GM21367 (cell line): ENCODE data around the gene CPD.
"Not testable (repeated sequence)": the region's sequence is repeated elsewhere in the genome, so short reads cannot be mapped to it uniquely, and the experiment has no call there.

Experiments used
- ATAC-seq: cut with Tn5 transposase; IDR thresholded peaks from one replicate; pipeline ENCODE4 v1.9.1; 2021; ENCODE audit not compliant: unreplicated experiment

Gene CPD

GRCh38 chr17:30378825-30379302 lies at the start of gene CPD:
Gene CPD (plus strand): TSS chr17:30378927. CDS start chr17:30378981, 54 bp downstream.
- no peak for ATAC-seq

- no peak for ATAC-seq
These were observed 46.6 kb upstream of the CPD start for GRCh38 chr17:30332057-30332542.

GRCh38 chr17:30333503-30334360 lies 45.0 kb upstream of the CPD start, which contains the start of gene TMIGD1:
Gene TMIGD1 (minus strand): TSS chr17:30334057. CDS start chr17:30332133, 1,924 bp downstream.
- no peak for ATAC-seq

- ATAC-seq, result no peak
These were observed 44.3 kb upstream of the CPD start for GRCh38 chr17:30334421-30334820.

- ATAC-seq, result no peak
These were observed 42.2 kb upstream of the CPD start for GRCh38 chr17:30336369-30337171.

DNA sequence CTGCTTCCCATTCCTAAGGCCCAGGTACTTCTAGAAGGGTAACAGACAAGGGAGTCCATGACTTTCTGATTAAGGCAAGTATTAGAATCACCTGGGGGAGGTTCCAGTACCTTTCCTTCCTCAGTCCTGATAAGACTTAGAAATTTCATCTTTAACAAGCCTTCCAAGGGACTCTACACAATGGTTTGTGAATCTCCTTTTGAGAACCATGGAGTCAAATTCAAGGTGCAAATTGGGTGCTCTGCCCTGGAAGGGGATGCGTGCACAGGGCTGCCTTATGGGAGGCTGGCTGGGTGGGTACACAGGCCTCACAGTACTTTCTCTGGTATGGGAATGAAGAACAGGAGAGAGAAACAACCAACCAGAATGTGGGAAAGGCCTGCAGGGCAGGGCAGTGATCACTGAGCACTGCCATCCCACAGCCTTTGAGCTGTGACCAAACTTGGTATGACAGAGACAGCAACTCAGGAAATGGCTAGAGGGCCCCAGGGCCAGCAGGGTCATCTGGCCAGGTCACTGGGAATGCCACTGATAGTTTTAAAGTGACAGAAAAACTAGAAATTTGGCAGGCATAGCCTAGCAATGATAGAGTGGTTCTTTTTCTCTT lies 41.2 kb upstream of the CPD start:
- no peak for ATAC-seq

GRCh38 chr17:30339086-30339485 lies 39.6 kb upstream of the CPD start:
- no peak for ATAC-seq

DNA sequence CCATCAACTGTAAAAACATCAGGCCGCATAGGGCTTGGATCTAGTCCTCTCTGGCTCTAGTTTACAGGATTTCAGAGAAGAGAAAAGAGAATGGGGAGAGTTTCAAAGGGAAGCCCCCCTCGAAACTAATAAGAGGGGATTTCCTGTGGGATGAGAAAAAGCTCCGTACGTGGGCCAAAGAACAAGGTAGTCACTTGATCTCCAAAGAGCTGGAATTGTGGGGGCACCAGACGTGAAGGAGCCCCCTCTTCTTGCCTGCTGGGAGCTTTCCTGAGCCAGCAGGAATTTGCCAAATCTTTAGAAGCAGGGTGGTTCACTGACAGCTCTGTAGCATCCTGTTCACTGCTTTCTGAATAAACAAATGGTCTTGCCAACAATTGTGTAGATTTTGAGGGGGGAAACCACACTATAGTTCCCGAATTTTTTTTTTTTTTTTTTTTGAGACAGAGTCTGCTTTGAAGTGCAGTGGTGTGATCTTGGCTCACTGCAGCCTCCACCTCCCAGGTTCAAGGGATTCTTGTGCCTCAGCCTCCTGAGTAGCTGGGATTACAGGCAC lies 37.8 kb upstream of the CPD start:
- ATAC-seq, result no peak

- ATAC-seq, result no peak
These were observed 37.0 kb upstream of the CPD start for GRCh38 chr17:30341703-30342249.

DNA sequence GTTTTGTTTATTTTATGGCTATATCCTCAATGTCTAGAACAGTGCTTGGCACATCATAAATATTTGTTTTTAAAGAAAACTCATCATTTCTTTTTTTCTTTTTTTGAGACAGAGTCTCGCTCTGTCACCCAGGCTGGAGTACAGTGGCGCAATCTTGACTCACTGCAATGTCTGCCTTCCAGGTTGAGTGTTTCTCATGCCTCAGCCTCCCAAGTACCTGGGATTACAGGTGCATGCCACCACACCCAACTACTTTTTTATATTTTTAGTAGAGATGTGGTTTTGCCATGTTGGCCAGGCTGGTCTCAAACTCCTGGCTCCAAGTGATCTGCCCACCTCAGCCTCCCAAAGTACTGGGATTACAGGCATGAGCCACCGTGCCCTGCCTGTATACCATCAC lies 35.5 kb upstream of the CPD start:
- ATAC-seq, result not testable (repeated sequence)

- ATAC-seq, result no peak
These were observed 34.9 kb upstream of the CPD start for GRCh38 chr17:30343796-30344195.

- no peak for ATAC-seq
These were observed 34.2 kb upstream of the CPD start for GRCh38 chr17:30344283-30345088.

GRCh38 chr17:30345089-30345433 lies 33.7 kb upstream of the CPD start:
- ATAC-seq, result no peak

DNA sequence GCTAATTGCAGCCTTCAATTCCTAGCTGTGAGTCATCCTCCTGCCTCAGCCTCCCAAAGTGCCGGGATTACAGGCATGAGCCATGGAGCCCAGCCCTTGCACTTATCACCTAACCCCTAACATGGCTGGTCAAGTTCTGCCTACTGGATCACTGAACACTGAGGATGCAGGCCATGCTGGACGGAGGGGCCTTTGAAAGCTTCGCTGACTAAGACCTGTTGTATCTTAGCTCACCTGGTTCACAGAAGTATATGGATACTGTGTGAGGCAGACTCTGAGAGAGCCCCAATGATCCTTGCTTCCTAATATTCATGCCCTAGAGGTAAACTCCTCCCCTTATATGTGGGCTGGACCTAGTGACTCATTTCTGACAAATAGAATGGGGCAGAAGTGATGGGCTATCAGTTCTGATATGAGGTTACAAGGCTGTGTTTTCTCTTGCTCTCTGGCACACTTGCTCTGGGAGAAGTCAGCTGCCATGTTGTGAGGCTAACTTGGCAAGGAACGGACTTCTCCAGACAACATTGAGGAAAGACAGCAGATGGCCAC lies 33.1 kb upstream of the CPD start:
- ATAC-seq, result no peak

DNA sequence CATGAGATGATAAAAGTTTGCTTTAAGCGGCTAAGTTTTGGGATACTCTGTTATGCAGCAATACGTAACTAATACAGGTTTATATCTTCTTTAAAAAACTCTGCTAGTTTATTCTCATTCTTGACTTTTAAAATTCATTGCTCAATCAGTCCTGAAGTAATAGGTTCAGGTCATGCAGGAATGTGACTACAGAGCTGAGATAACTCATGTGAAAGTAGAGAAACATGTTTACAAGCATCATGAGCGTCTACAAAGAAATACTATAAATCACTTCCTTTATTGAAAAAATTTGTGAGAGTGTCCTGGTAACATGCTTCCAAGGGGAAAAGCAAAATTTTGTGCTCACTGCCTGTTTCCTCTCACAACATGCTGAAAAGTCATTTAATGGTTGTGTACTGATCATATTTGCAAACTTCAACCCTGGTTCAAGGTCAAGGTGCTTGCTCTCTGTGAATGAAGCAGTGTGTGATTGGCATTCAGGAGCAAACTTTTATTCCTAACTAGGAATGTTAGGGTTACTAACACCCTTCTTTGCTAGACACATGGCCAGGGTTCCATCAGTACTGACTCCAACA lies 32.4 kb upstream of the CPD start:
- no peak for ATAC-seq

GRCh38 chr17:30347488-30347887 lies 31.2 kb upstream of the CPD start:
- ATAC-seq, result no peak

GRCh38 chr17:30349252-30349651 lies 29.5 kb upstream of the CPD start:
- ATAC-seq, result no peak

- not testable (repeated sequence) for ATAC-seq
These were observed 27.5 kb upstream of the CPD start for GRCh38 chr17:30351263-30351662.

- ATAC-seq, result no peak
These were observed 27.0 kb upstream of the CPD start for GRCh38 chr17:30351735-30352134.
